A549 (cell line): ENCODE results near the gene RNF112.

ENCODE experiments used
- CEBPB ChIP-seq, 2 experiments: fragments of >200 bp in 1 of 2; sonication (Bioruptor Twin) in 1 of 2; formaldehyde crosslinking in 1 of 2; IDR thresholded peaks; 2 replicates each; pipeline ENCODE4 v1.6.1; 2012 to 2016
- CHD2 ChIP-seq: fragments of 150-350 bp; IDR thresholded peaks from 2 replicates; pipeline ENCODE4 v1.6.1; 2014; ENCODE audit warnings: low read length; ENCODE audit not compliant: partially characterized antibody
- EP300 ChIP-seq, 2 experiments: fragments of >200 bp; sonication (Bioruptor Twin); formaldehyde crosslinking; IDR thresholded peaks; 2 replicates in 1 of 2; 3 replicates in 1 of 2; pipeline ENCODE4 v1.6.1; 2016 to 2017
- MYC ChIP-seq: IDR thresholded peaks from 2 replicates; pipeline ENCODE4 v1.6.1; 2012; ENCODE audit warnings: mild to moderate bottlenecking, inconsistent platforms, low read length, improper control_type of control experiment, borderline replicate concordance
- NFE2L2 ChIP-seq: fragments of 150-350 bp; conservative IDR thresholded peaks from 2 replicates; pipeline ENCODE4 v1.6.1; 2014; ENCODE audit warnings: low read length
- NR3C1 ChIP-seq: fragments of >200 bp; sonication (Bioruptor Twin); formaldehyde crosslinking; IDR thresholded peaks from 3 replicates; pipeline ENCODE4 v1.6.1; 2017
- TF ChIP-seq, protein P1 (sequence below): fragments of >200 bp; sonication (Bioruptor Twin); formaldehyde crosslinking; IDR thresholded peaks from 3 replicates; pipeline ENCODE4 v1.5.1; 2016
- TF ChIP-seq, protein P2 (sequence below): IDR thresholded peaks from 2 replicates; pipeline ENCODE4 v1.6.1; 2012

DNA sequence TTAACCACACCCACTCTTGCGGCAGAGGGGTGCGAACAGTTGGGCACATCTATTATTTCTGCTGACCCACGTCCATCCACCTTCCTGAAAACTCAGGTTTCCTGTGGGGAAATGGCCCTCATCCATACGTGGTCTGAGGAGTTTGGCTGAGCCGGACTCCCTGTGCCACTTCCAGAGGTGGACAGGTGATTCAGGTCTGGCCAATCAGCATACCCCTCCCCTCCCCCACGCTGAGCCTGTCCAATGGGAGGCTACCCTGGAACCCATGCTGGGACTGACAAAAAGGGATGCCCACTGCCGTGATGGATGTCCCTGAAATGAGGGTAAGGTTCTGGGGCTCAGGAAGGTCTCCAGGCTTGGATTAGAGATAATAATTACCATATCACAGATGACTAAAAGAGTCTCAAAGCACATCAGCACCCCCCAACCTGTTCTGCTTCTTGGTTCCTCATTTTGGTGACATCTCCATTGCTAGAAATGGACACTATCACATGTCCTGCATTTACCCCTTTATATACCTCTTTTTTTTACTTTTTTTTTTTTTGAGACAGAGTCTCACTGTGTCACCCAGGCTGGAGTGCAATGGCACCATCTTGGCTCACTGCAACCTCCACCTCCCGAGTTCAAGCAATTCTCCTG, 38.0 kb upstream of the RNF112 start:
- TF ChIP-seq, protein P1, sequence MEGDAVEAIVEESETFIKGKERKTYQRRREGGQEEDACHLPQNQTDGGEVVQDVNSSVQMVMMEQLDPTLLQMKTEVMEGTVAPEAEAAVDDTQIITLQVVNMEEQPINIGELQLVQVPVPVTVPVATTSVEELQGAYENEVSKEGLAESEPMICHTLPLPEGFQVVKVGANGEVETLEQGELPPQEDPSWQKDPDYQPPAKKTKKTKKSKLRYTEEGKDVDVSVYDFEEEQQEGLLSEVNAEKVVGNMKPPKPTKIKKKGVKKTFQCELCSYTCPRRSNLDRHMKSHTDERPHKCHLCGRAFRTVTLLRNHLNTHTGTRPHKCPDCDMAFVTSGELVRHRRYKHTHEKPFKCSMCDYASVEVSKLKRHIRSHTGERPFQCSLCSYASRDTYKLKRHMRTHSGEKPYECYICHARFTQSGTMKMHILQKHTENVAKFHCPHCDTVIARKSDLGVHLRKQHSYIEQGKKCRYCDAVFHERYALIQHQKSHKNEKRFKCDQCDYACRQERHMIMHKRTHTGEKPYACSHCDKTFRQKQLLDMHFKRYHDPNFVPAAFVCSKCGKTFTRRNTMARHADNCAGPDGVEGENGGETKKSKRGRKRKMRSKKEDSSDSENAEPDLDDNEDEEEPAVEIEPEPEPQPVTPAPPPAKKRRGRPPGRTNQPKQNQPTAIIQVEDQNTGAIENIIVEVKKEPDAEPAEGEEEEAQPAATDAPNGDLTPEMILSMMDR, result no peak
- TF ChIP-seq NR3C1 (no peak), CHD2 (no peak), NFE2L2 (no peak), MYC (no peak), EP300 (IDR thresholded peaks at IDR 0.05) (no peak), CEBPB (IDR thresholded peaks at IDR 0.05) (no peak)
- TF ChIP-seq, protein P2, sequence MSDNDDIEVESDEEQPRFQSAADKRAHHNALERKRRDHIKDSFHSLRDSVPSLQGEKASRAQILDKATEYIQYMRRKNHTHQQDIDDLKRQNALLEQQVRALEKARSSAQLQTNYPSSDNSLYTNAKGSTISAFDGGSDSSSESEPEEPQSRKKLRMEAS, result no peak
